BJ (cell line): ENCODE measurements around the gene GAD1. TPM values are rescaled to one million over a fixed set of nuclear protein-coding genes. Genes with fewer than 3 reads are reported as not detected.

Experiments
- CTCF ChIA-PET: fragments of 350-600 bp; formaldehyde crosslinking; extraction: SDS; loops from one replicate; lab custom pipeline; 2021; ENCODE audit warnings: antibody characterized with exemption, inconsistent platforms; lab: Yijun Ruan, JAX
- POLR2A ChIA-PET: fragments of 300-600 bp; sonication (Branson Sonifier 250); formaldehyde crosslinking; extraction: SDS; loops from one replicate; lab custom pipeline; 2021; ENCODE audit warnings: antibody characterized with exemption; lab: Charles Lee
- DNase-seq: peaks from one replicate; pipeline ENCODE4 v3.0.0-alpha.2; 2011; ENCODE audit warnings: low read depth
- H3K27me3 ChIP-seq: 2 replicates; pipeline ENCODE4 v1.6.0; 2011; ENCODE audit warnings: low read length; ENCODE audit not compliant: control insufficient read depth, insufficient read depth
- H3K36me3 ChIP-seq: 2 replicates; pipeline ENCODE4 v1.5.1; 2011; ENCODE audit warnings: low read length; ENCODE audit not compliant: control insufficient read depth, insufficient read depth
- H3K4me3 ChIP-seq: 2 replicates; pipeline ENCODE4 v1.5.1; 2011; ENCODE audit warnings: low read depth, mild to moderate bottlenecking, control low read depth, low read length
- CTCF ChIP-seq: IDR thresholded peaks from 2 replicates; pipeline ENCODE4 v1.5.1; 2011; ENCODE audit warnings: low read depth, mild to moderate bottlenecking, control low read depth, inconsistent platforms, low read length, moderate library complexity; ENCODE audit not compliant: insufficient read depth
- polyA plus RNA-seq: library from polyadenylated mRNA; depleted of rRNA; stranded (reverse); fragments of >200 nt; gene quantifications from 2 replicates; pipeline ENCODE4 v1.2.3, GENCODE V29; 2011

GAD1 gene
- polyA plus RNA-seq, 1 experiment, result 0.63 TPM

- H3K36me3 ChIP-seq, result no peaks in the 10 kb centered on the region
- H3K27me3 ChIP-seq, result no peaks in the 10 kb centered on the region
- ChIA-PET CTCF (interaction anchor here (0.9 to 1.0 kb wide), 2 partner anchors 30 to 468 kb away, joined by 3 read pairs; no protein-coding TSS in a partner anchor), POLR2A (interaction anchor here (0.6 kb wide), 1 partner anchor 37 kb away, joined by 7 read pairs; no protein-coding TSS in a partner anchor)
- peak; percentile 28 for DNase-seq
- H3K4me3 ChIP-seq, result no peak overlapping the region
- TF ChIP-seq CTCF, result no peak
Observed at GRCh38 chr2:170843656-170844055, 27.0 kb downstream of the GAD1 start.

- no peak overlapping the region for H3K4me3 ChIP-seq
- H3K36me3 ChIP-seq, result no peaks in the 10 kb centered on the region
- POLR2A ChIA-PET, result no interaction called here
- TF ChIP-seq CTCF, result no peak
- no peak for DNase-seq
- H3K27me3 ChIP-seq, result no peaks in the 10 kb centered on the region
- CTCF ChIA-PET, result no interaction called here
Observed at GRCh38 chr2:170845343-170845742, 28.7 kb downstream of the GAD1 start.

GRCh38 chr2:170846314-170846713 lies 29.6 kb downstream of the GAD1 start:
- no peak overlapping the region for H3K4me3 ChIP-seq
- POLR2A ChIA-PET, result no interaction called here
- no peak for TF ChIP-seq CTCF
- DNase-seq, result no peak
- no peaks in the 10 kb centered on the region for H3K36me3 ChIP-seq
- CTCF ChIA-PET, result interaction anchor here (1.5 kb wide), 1 partner anchor 437 kb away, joined by 4 read pairs; no protein-coding TSS in a partner anchor
- H3K27me3 ChIP-seq, result no peaks in the 10 kb centered on the region

- no peak for DNase-seq
- no peaks in the 10 kb centered on the region for H3K27me3 ChIP-seq
- H3K4me3 ChIP-seq, result no peak overlapping the region
- H3K36me3 ChIP-seq, result no peaks in the 10 kb centered on the region
- POLR2A ChIA-PET, result no interaction called here
- no peak for TF ChIP-seq CTCF
- CTCF ChIA-PET, result interaction anchor here (1.5 kb wide), 2 partner anchors 26 to 439 kb away, joined by 4 read pairs; no protein-coding TSS in a partner anchor
Observed at GRCh38 chr2:170847716-170848115, 31.0 kb downstream of the GAD1 start.

- Histone ChIP-seq H3K4me3 (no peak overlapping the region), H3K36me3 (no peaks in the 10 kb centered on the region), H3K27me3 (no peaks in the 10 kb centered on the region)
- peak; percentile 82 for DNase-seq
- POLR2A ChIA-PET, result interaction anchor here (0.6 kb wide), 1 partner anchor 1367 kb away, joined by 3 read pairs; no protein-coding TSS in a partner anchor
- CTCF ChIA-PET, result interaction anchor here (1.5 kb wide), 1 partner anchor 25 kb away, joined by 4 read pairs; no protein-coding TSS in a partner anchor
- no peak for TF ChIP-seq CTCF
Observed at GRCh38 chr2:170848587-170848986, 31.9 kb downstream of the GAD1 start.
